IMR-90 (cell line): ENCODE data around the gene KRT83. TPM values are rescaled to one million over a fixed set of nuclear protein-coding genes. Genes with fewer than 3 reads are reported as not detected.
A peak's percentile ranks its signal among the peaks of the same experiment; 100 is the strongest.

Experiments
- ATAC-seq: fragments of 200-7000 bp; cut with Tn5 transposase; 2 replicates; pipeline ENCODE4 v1.9.1; 2020; ENCODE audit warnings: low read depth, mild to moderate bottlenecking, moderate library complexity
- BruUV-seq: library from RNA; stranded (reverse); fragments of 400-500 nt; replicated peaks from 2 replicates; lab custom pipeline; 2021; lab: Mats Ljungman, UMichigan
- CTCF ChIA-PET: fragments of 300-600 bp; formaldehyde crosslinking; extraction: SDS; loops from one replicate; lab custom pipeline; 2021; ENCODE audit warnings: antibody characterized with exemption; lab: Yijun Ruan, JAX
- POLR2A ChIA-PET: fragments of 300-600 bp; sonication (Branson Sonifier 250); formaldehyde crosslinking; loops from one replicate; lab custom pipeline; 2022; ENCODE audit warnings: antibody characterized with exemption; ENCODE audit not compliant: unreplicated experiment; lab: Charles Lee
- DNase-seq: peaks from one replicate; pipeline ENCODE4 v3.0.0; 2013
- H2AFZ ChIP-seq: replicated peaks from 2 replicates; pipeline ENCODE3; 2013; ENCODE audit warnings: low read length, mild to moderate bottlenecking; ENCODE audit not compliant: poor library complexity
- H2AK5ac ChIP-seq: 2 replicates; pipeline ENCODE4 v1.6.1; 2013; ENCODE audit warnings: low read depth, low read length, inconsistent platforms
- H2AK9ac ChIP-seq: replicated peaks from 2 replicates; pipeline ENCODE3; 2013; ENCODE audit warnings: mild to moderate bottlenecking, low read depth, low read length, moderate library complexity; ENCODE audit not compliant: poor library complexity
- H2BK120ac ChIP-seq: 2 replicates; pipeline ENCODE4 v1.6.1; 2013; ENCODE audit warnings: low read depth, low read length, inconsistent platforms
- H2BK15ac ChIP-seq: 3 replicates; pipeline ENCODE4 v1.6.1; 2013; ENCODE audit warnings: low read depth, low read length, inconsistent platforms
- H2BK20ac ChIP-seq: 2 replicates; pipeline ENCODE4 v1.6.1; 2013; ENCODE audit warnings: low read depth, mild to moderate bottlenecking, inconsistent platforms, low read length, moderate library complexity
- H2BK5ac ChIP-seq: 2 replicates; pipeline ENCODE4 v1.6.1; 2013; ENCODE audit warnings: mild to moderate bottlenecking, low read depth, low read length, inconsistent platforms; ENCODE audit not compliant: poor library complexity, severe bottlenecking
- H3K14ac ChIP-seq: replicated peaks from 2 replicates; pipeline ENCODE4 v1.6.1; 2013; ENCODE audit warnings: low read depth, low read length, inconsistent platforms
- H3K18ac ChIP-seq: 2 replicates; pipeline ENCODE4 v1.6.1; 2013; ENCODE audit warnings: low read depth, low read length, control low read depth
- H3K23ac ChIP-seq: 2 replicates; pipeline ENCODE4 v1.6.1; 2013; ENCODE audit warnings: low read depth, low read length, inconsistent platforms
- H3K27ac ChIP-seq: 2 replicates; pipeline ENCODE4 v1.5.1; 2013; ENCODE audit warnings: mild to moderate bottlenecking, control low read depth, low read length; ENCODE audit not compliant: insufficient read depth
- H3K27me3 ChIP-seq: 2 replicates; pipeline ENCODE4 v1.6.1; 2013; ENCODE audit warnings: low read length; ENCODE audit not compliant: control insufficient read depth, insufficient read depth
- H3K36me3 ChIP-seq: 2 replicates; pipeline ENCODE4 v1.6.1; 2013; ENCODE audit warnings: low read length, mixed read lengths; ENCODE audit not compliant: control insufficient read depth, insufficient read depth
- H3K4ac ChIP-seq: 2 replicates; pipeline ENCODE4 v1.6.1; 2013; ENCODE audit warnings: low read depth, low read length, inconsistent platforms
- H3K4me1 ChIP-seq: 2 replicates; pipeline ENCODE4 v1.6.1; 2013; ENCODE audit warnings: low read length, mixed read lengths; ENCODE audit not compliant: control insufficient read depth, insufficient read depth
- H3K4me2 ChIP-seq: 2 replicates; pipeline ENCODE4 v1.6.1; 2013; ENCODE audit warnings: low read depth, mild to moderate bottlenecking, control low read depth, low read length, moderate library complexity
- H3K4me3 ChIP-seq: 2 replicates; pipeline ENCODE4 v1.5.1; 2013; ENCODE audit warnings: low read depth, mild to moderate bottlenecking, control low read depth, low read length, moderate library complexity; ENCODE audit not compliant: insufficient read depth
- H3K56ac ChIP-seq: 2 replicates; pipeline ENCODE4 v1.6.1; 2013; ENCODE audit warnings: low read length, inconsistent platforms; ENCODE audit not compliant: insufficient read depth; ENCODE audit errors: extremely low read depth
- H3K79me1 ChIP-seq, 2 experiments: 2 replicates each; pipeline ENCODE4 v1.6.1; 2013; ENCODE audit warnings: low read length in 2 of 2, inconsistent platforms in 1 of 2, low read depth in 1 of 2
- H3K9ac ChIP-seq: 2 replicates; pipeline ENCODE4 v1.6.1; 2013; ENCODE audit warnings: low read depth, low read length, control low read depth
- H3K9me1 ChIP-seq: 2 replicates; pipeline ENCODE4 v1.6.1; 2013; ENCODE audit warnings: low read length, inconsistent platforms; ENCODE audit not compliant: insufficient read depth
- H3K9me3 ChIP-seq: 2 replicates; pipeline ENCODE4 v1.6.1; 2013; ENCODE audit warnings: low read length; ENCODE audit not compliant: control insufficient read depth, insufficient read depth
- H4K20me1 ChIP-seq: 2 replicates; pipeline ENCODE4 v1.6.1; 2013; ENCODE audit warnings: low read length, inconsistent platforms; ENCODE audit not compliant: insufficient read depth
- H4K5ac ChIP-seq: 2 replicates; pipeline ENCODE4 v1.6.1; 2013; ENCODE audit warnings: mild to moderate bottlenecking, low read depth, low read length, control low read depth
- H4K8ac ChIP-seq, 2 experiments: 2 replicates each; pipeline ENCODE4 v1.6.1; 2013; ENCODE audit warnings: low read depth in 2 of 2, low read length in 2 of 2, control low read depth in 1 of 2, inconsistent platforms in 1 of 2
- H4K91ac ChIP-seq: 2 replicates; pipeline ENCODE4 v1.6.1; 2013; ENCODE audit warnings: low read depth, low read length, inconsistent platforms; ENCODE audit not compliant: insufficient read depth
- FOS ChIP-seq: fragments of 150-350 bp; IDR thresholded peaks from 2 replicates; pipeline ENCODE4 v1.6.1; 2016; ENCODE audit warnings: low read depth, low read length
- NFE2L2 ChIP-seq: fragments of 150-350 bp; IDR thresholded peaks from 2 replicates; pipeline ENCODE4 v1.6.1; 2016; ENCODE audit warnings: low read depth, mild to moderate bottlenecking, low read length
- WGBS, 2 experiments: methylation state at CpG; one replicate each; pipeline versions ENCODE4 v1.1.5 to v1.1.7; 2013; ENCODE audit warnings: missing lambda C conversion rate in 2 of 2; ENCODE audit not compliant: insufficient read length in 1 of 2; ENCODE audit errors: extremely low coverage in 2 of 2; 5-methylcytosine and 5-hydroxymethylcytosine counted together
- dilution Hi-C: fragments of 300-500 bp; cut with HindIII; formaldehyde crosslinking; loops from one replicate; pipeline ENCODE4 v1.14.3; 2018; ENCODE audit warnings: low sequenced_read_pairs; ENCODE audit not compliant: unreplicated experiment
- in situ Hi-C: fragments of 300-500 bp; cut with MboI; formaldehyde crosslinking; loops from 3 replicates; pipeline ENCODE4 v1.14.3; 2019; ENCODE audit warnings: low sequenced_read_pairs, inconsistent platforms, mixed read lengths
- intact Hi-C: fragments of 100-400 bp; cut with micrococcal nuclease; formaldehyde crosslinking; loops from 2 replicates; pipeline ENCODE4 v1.10.0; 2022
- polyA plus RNA-seq, 3 experiments: library from polyadenylated mRNA; depleted of rRNA; stranded (reverse); fragments of >200 nt; gene quantifications; 2 replicates each; pipeline ENCODE4 v1.2.3, GENCODE V29; 2012; ENCODE audit warnings: low replicate concordance in 1 of 3
- total RNA-seq: library from RNA; depleted of rRNA; stranded (reverse); fragments of >200 nt; gene quantifications from 2 replicates; pipeline ENCODE4 v1.2.3, GENCODE V29; 2012
- TF ChIP-seq, protein P1 (sequence below): fragments of 150-350 bp; IDR thresholded peaks from 2 replicates; pipeline ENCODE4 v1.6.1; 2016; ENCODE audit warnings: low read depth, mild to moderate bottlenecking, low read length, moderate library complexity, borderline replicate concordance

The KRT83 gene
- total and polyA plus RNA-seq, 2 of the 4 experiments (the other 2 are of a cell fraction), result not detected

DNA sequence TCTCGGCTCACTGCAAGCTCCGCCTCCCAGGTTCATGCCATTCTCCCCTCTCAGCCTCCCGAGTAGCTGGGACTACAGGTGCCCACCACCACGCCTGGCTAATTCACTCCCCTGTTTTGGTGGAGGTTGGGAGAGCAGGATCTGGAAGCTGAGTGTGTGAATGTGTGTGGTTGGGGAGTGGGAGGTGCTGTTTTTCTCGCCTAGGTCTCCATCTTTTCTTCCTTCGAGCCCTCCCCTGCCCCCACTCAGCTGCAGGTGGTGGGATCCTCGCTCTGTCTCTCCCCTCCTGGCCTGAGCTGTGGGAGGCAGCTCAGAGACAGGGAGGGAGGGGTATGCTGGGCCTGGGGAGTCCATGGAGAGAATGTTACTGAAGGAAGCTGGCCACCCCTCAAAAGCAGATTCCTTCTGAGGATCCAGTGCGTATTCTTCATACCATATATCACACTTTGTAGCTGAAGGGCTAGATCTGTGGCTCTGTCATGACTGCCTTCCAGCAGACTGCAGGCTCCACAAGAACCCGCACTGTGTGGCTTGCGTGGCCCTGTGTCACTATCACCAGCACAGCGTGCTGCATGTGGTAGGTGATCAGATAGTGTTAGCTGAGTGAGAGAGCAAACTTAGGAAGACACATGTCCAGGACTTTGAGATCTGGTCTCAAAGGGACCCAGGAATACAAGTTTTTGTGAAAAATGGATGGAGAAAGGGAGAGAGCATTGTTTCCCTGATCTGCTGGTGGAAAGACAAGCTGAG is 2.8 kb downstream of the KRT83 start:
- intact Hi-C loops (no loop called here), dilution Hi-C loops (no loop called here), in situ Hi-C loops (no loop called here)
- H2AK5ac ChIP-seq, result no peak overlapping the region
- H3K27ac ChIP-seq, result no peak overlapping the region
- ChIA-PET POLR2A (no interaction called here), CTCF (interaction anchor here (0.7 to 1.3 kb wide), 2 partner anchors 9 to 39 kb away, joined by 3 read pairs; no protein-coding TSS in a partner anchor)
- H3K36me3 ChIP-seq, result no peaks in the 10 kb centered on the region
- H3K14ac ChIP-seq, result no peak overlapping the region
- H2BK5ac ChIP-seq, result no peak overlapping the region
- H2AFZ ChIP-seq, result no peak overlapping the region
- no peak overlapping the region for H3K56ac ChIP-seq
- no peaks in the 10 kb centered on the region for H3K9me3 ChIP-seq
- no peak overlapping the region for H3K4ac ChIP-seq
- H2AK9ac ChIP-seq, result peak overlapping the region; percentile 19
- no peaks in the 10 kb centered on the region for H3K79me1 ChIP-seq
- H2BK15ac ChIP-seq, result no peak overlapping the region
- H2BK120ac ChIP-seq, result no peak overlapping the region
- H2BK20ac ChIP-seq, result no peak overlapping the region
- H3K4me3 ChIP-seq, result no peak overlapping the region
- H3K9me1 ChIP-seq, result no peaks in the 10 kb centered on the region
- no peak overlapping the region for H3K4me2 ChIP-seq
- peaks cover 82% of the 10 kb centered on the region for H3K27me3 ChIP-seq
- 79% methylated on average over 4 of the region's 11 CpGs; no CpG with 5 or more reads in 1 of the 2 experiments for WGBS, 2 experiments
- no peak for ATAC-seq
- no peaks in the 10 kb centered on the region for H3K4me1 ChIP-seq
- no peaks in the 10 kb centered on the region for H4K20me1 ChIP-seq
- H3K18ac ChIP-seq, result no peak overlapping the region
- no peak overlapping the region for H4K8ac ChIP-seq
- no peak overlapping the region for H4K5ac ChIP-seq
- TF ChIP-seq NFE2L2 (no peak), FOS (no peak)
- TF ChIP-seq, protein P1, sequence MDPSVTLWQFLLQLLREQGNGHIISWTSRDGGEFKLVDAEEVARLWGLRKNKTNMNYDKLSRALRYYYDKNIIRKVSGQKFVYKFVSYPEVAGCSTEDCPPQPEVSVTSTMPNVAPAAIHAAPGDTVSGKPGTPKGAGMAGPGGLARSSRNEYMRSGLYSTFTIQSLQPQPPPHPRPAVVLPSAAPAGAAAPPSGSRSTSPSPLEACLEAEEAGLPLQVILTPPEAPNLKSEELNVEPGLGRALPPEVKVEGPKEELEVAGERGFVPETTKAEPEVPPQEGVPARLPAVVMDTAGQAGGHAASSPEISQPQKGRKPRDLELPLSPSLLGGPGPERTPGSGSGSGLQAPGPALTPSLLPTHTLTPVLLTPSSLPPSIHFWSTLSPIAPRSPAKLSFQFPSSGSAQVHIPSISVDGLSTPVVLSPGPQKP, result no peak
- H3K9ac ChIP-seq, result no peak overlapping the region
- no peak overlapping the region for H3K23ac ChIP-seq
- no TSS peak for BruUV-seq
- H4K91ac ChIP-seq, result no peak overlapping the region
- no peak for DNase-seq
